ENCODE results near the gene UBQLN1.

The UBQLN1 gene

GRCh38 chr9:83688921-83689320 is 18.8 kb downstream of the UBQLN1 start:
- no peak for DNase-seq

- DNase-seq, result no peak
Observed at GRCh38 chr9:83681490-83681889, 26.3 kb downstream of the UBQLN1 start.

GRCh38 chr9:83680233-83680632 is 27.5 kb downstream of the UBQLN1 start:
- no peak for DNase-seq

GRCh38 chr9:83677596-83677995 is 30.2 kb downstream of the UBQLN1 start:
- no peak for DNase-seq

- no peak for DNase-seq
Observed at GRCh38 chr9:83675466-83675865, 32.3 kb downstream of the UBQLN1 start.

- DNase-seq, result no peak
Observed at GRCh38 chr9:83671451-83671850, 36.3 kb downstream of the UBQLN1 start.

- DNase-seq, result no peak
Observed at GRCh38 chr9:83670381-83670780, 37.4 kb downstream of the UBQLN1 start.

- DNase-seq, result no peak
Observed at GRCh38 chr9:83669067-83669466, 38.7 kb downstream of the UBQLN1 start.

- no peak for DNase-seq
Observed at GRCh38 chr9:83665580-83666200, 42.1 kb downstream of the UBQLN1 start.

GRCh38 chr9:83662933-83663332 is 44.8 kb downstream of the UBQLN1 start:
- no peak for DNase-seq

GRCh38 chr9:83656952-83657351 is 50.8 kb downstream of the UBQLN1 start:
- DNase-seq, result no peak

- DNase-seq, result no peak
Observed at GRCh38 chr9:83656032-83656680, 51.6 kb downstream of the UBQLN1 start.

GRCh38 chr9:83655433-83655832 is 52.3 kb downstream of the UBQLN1 start:
- no peak for DNase-seq

- DNase-seq, result no peak
Observed at GRCh38 chr9:83652433-83652832, 55.3 kb downstream of the UBQLN1 start.

- DNase-seq, result no peak
Observed at GRCh38 chr9:83651558-83651957, 56.2 kb downstream of the UBQLN1 start.

GRCh38 chr9:83649515-83649914 is 58.2 kb downstream of the UBQLN1 start:
- no peak for DNase-seq

GRCh38 chr9:83649080-83649479 is 58.7 kb downstream of the UBQLN1 start:
- DNase-seq, result peak; percentile 73

- no peak for DNase-seq
Observed at GRCh38 chr9:83646500-83647239, 61.1 kb downstream of the UBQLN1 start.

- no peak for DNase-seq
Observed at GRCh38 chr9:83642793-83643192, 65.0 kb downstream of the UBQLN1 start.

- DNase-seq, result no peak
Observed at GRCh38 chr9:83639266-83639665, 68.5 kb downstream of the UBQLN1 start.

GRCh38 chr9:83637389-83637788 is 70.4 kb downstream of the UBQLN1 start:
- DNase-seq, result no peak

- DNase-seq, result no peak
Observed at GRCh38 chr9:83636813-83637212, 70.9 kb downstream of the UBQLN1 start.

- DNase-seq, result no peak
Observed at GRCh38 chr9:83633676-83634075, 74.1 kb downstream of the UBQLN1 start.

- no peak for DNase-seq
Observed at GRCh38 chr9:83633255-83633654, 74.5 kb downstream of the UBQLN1 start.
